ENCODE results near the gene SAMD4B. TPM values are rescaled to one million over a fixed set of nuclear protein-coding genes. Genes with fewer than 3 reads are reported as not detected.

Gene SAMD4B
- total RNA-seq, 2 experiments from 2014 or later, result 59.4 to 60.0 TPM

- intact Hi-C loops (cut with micrococcal nuclease; ENCODE audit: unreplicated experiment), result no loop called here
- H4K20me1 ChIP-seq (ENCODE audit: insufficient read depth, low read length), result no peaks in the 10 kb centered on the region
- no peak overlapping the region for H3K4me3 ChIP-seq (ENCODE audit: low read depth, low read length, poor library complexity, severe bottlenecking)
- H3K79me2 ChIP-seq (ENCODE audit: insufficient read depth, low read depth, low read length), result no peaks in the 10 kb centered on the region
- POLR2A ChIA-PET, result interaction anchor here (1.2 to 1.4 kb wide), 2 partner anchors 21 to 46 kb away, joined by 3 read pairs; no protein-coding TSS in a partner anchor
- CTCF ChIA-PET (ENCODE audit: unreplicated experiment), result no interaction called here
- H3K36me3 ChIP-seq (ENCODE audit: insufficient read depth, low read length), result peaks cover 79% of the 10 kb centered on the region
- H3K4me1 ChIP-seq (ENCODE audit: insufficient read depth, low read length, poor library complexity, severe bottlenecking), result peaks cover 10% of the 10 kb centered on the region
- no peak overlapping the region for H2AFZ ChIP-seq (ENCODE audit: low read length)
- no peak for DNase-seq (ENCODE audit: low spot score)
- no peak overlapping the region for H3K4me2 ChIP-seq (ENCODE audit: low read length)
- no peaks in the 10 kb centered on the region for H3K9me2 ChIP-seq (ENCODE audit: insufficient read depth, low read length)
- no peak overlapping the region for H3K27ac ChIP-seq (ENCODE audit: low read depth, low read length, poor library complexity, severe bottlenecking)
- H3K9me3 ChIP-seq (ENCODE audit: low read length), result no peaks in the 10 kb centered on the region
- TF ChIP-seq, protein P1, sequence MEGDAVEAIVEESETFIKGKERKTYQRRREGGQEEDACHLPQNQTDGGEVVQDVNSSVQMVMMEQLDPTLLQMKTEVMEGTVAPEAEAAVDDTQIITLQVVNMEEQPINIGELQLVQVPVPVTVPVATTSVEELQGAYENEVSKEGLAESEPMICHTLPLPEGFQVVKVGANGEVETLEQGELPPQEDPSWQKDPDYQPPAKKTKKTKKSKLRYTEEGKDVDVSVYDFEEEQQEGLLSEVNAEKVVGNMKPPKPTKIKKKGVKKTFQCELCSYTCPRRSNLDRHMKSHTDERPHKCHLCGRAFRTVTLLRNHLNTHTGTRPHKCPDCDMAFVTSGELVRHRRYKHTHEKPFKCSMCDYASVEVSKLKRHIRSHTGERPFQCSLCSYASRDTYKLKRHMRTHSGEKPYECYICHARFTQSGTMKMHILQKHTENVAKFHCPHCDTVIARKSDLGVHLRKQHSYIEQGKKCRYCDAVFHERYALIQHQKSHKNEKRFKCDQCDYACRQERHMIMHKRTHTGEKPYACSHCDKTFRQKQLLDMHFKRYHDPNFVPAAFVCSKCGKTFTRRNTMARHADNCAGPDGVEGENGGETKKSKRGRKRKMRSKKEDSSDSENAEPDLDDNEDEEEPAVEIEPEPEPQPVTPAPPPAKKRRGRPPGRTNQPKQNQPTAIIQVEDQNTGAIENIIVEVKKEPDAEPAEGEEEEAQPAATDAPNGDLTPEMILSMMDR (conservative IDR thresholded peaks at IDR 0.05; ENCODE audit: low read length), result no peak
- TF ChIP-seq EZH2phosphoT487 (IDR thresholded peaks at IDR 0.05; ENCODE audit: borderline replicate concordance, low read depth, low read length), result no peak
- no TSS peak for BruUV-seq (replicated peaks)
These were observed 13.0 kb downstream of the SAMD4B start for GRCh38 chr19:39355253-39355652.

DNA sequence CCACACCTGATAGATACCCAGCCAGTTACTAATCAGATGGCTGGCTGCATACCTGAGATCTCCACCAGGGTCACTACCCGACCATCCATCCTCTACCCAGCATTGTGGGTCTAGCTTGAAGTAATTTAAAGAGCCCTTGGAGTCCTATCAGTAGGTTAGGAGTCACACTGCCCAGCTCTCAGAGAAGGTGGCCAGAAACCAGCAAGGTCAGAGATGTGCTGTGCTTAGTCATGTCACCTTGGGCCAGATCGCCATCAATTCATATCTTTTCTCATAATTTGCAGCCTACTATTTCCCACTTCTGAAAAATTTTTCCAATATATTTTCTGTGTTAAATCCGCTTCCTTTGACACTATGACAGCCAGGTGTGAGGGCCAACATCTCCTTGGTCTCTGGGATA, 13.9 kb downstream of the SAMD4B start:
- POLR2A ChIA-PET, result interaction anchor here (1.2 to 1.4 kb wide), 2 partner anchors 21 to 47 kb away, joined by 3 read pairs; no protein-coding TSS in a partner anchor
- no peak for TF ChIP-seq EZH2phosphoT487 (IDR thresholded peaks at IDR 0.05; ENCODE audit: borderline replicate concordance, low read depth, low read length)
- TF ChIP-seq, protein P1 (conservative IDR thresholded peaks at IDR 0.05; ENCODE audit: low read length), result no peak
- no peaks in the 10 kb centered on the region for H3K79me2 ChIP-seq (ENCODE audit: insufficient read depth, low read depth, low read length)

GRCh38 chr19:39356647-39357046, 14.4 kb downstream of the SAMD4B start:
- no peaks in the 10 kb centered on the region for H3K79me2 ChIP-seq (ENCODE audit: insufficient read depth, low read depth, low read length)
- ChIA-PET CTCF (ENCODE audit: unreplicated experiment) (no interaction called here), POLR2A (interaction anchor here (1.2 kb wide), 1 partner anchor 22 kb away, joined by 3 read pairs; no protein-coding TSS in a partner anchor)
- no peaks in the 10 kb centered on the region for H3K9me3 ChIP-seq (ENCODE audit: low read length)
- DNase-seq (ENCODE audit: low spot score), result no peak
- H3K4me2 ChIP-seq (ENCODE audit: low read length), result no peak overlapping the region
- H3K4me1 ChIP-seq (ENCODE audit: insufficient read depth, low read length, poor library complexity, severe bottlenecking), result peaks cover 3% of the 10 kb centered on the region
- TF ChIP-seq, protein P1 (conservative IDR thresholded peaks at IDR 0.05; ENCODE audit: low read length), result no peak
- no peak for TF ChIP-seq EZH2phosphoT487 (IDR thresholded peaks at IDR 0.05; ENCODE audit: borderline replicate concordance, low read depth, low read length)
- H3K9me2 ChIP-seq (ENCODE audit: insufficient read depth, low read length), result no peaks in the 10 kb centered on the region
- no TSS peak for BruUV-seq (replicated peaks)
- peaks cover 79% of the 10 kb centered on the region for H3K36me3 ChIP-seq (ENCODE audit: insufficient read depth, low read length)
- no peak overlapping the region for H3K4me3 ChIP-seq (ENCODE audit: low read depth, low read length, poor library complexity, severe bottlenecking)
- H2AFZ ChIP-seq (ENCODE audit: low read length), result no peak overlapping the region
- intact Hi-C loops (cut with micrococcal nuclease; ENCODE audit: unreplicated experiment), result no loop called here
- H4K20me1 ChIP-seq (ENCODE audit: insufficient read depth, low read length), result no peaks in the 10 kb centered on the region
- H3K27ac ChIP-seq (ENCODE audit: low read depth, low read length, poor library complexity, severe bottlenecking), result no peak overlapping the region

More for the DNA sequence above, 13.9 kb downstream of the SAMD4B start:
- no peaks in the 10 kb centered on the region for H3K9me3 ChIP-seq (ENCODE audit: low read length)
- no peak overlapping the region for H2AFZ ChIP-seq (ENCODE audit: low read length)
- peaks cover 84% of the 10 kb centered on the region for H3K36me3 ChIP-seq (ENCODE audit: insufficient read depth, low read length)
- H3K27ac ChIP-seq (ENCODE audit: low read depth, low read length, poor library complexity, severe bottlenecking), result no peak overlapping the region
- DNase-seq (ENCODE audit: low spot score), result no peak
- no peak overlapping the region for H3K4me3 ChIP-seq (ENCODE audit: low read depth, low read length, poor library complexity, severe bottlenecking)
- H3K4me1 ChIP-seq (ENCODE audit: insufficient read depth, low read length, poor library complexity, severe bottlenecking), result peaks cover 8% of the 10 kb centered on the region
- H4K20me1 ChIP-seq (ENCODE audit: insufficient read depth, low read length), result no peaks in the 10 kb centered on the region
- intact Hi-C loops (cut with micrococcal nuclease; ENCODE audit: unreplicated experiment), result no loop called here
- H3K9me2 ChIP-seq (ENCODE audit: insufficient read depth, low read length), result no peaks in the 10 kb centered on the region
- H3K4me2 ChIP-seq (ENCODE audit: low read length), result no peak overlapping the region
- CTCF ChIA-PET (ENCODE audit: unreplicated experiment), result no interaction called here
- no TSS peak for BruUV-seq (replicated peaks)
